Right renal cortex interstitium (tissue), 3 donors: ENCODE data around the gene TRIM8. TPM values are rescaled to one million over a fixed set of nuclear protein-coding genes. Genes with fewer than 3 reads are reported as not detected.
"Not testable (repeated sequence)": the region's sequence is repeated elsewhere in the genome, so short reads cannot be mapped to it uniquely, and the experiment has no call there.

Source experiments
- DNase-seq, 3 donors: peaks; one replicate each; pipeline ENCODE4 v3.0.0-alpha.2; 2013; ENCODE audit warnings: low read depth in 3 of 3, low spot score in 2 of 3
- polyA plus RNA-seq, 3 donors: library from polyadenylated mRNA; unstranded; fragments of 120-200 nt; gene quantifications; one replicate each; pipeline ENCODE4 v1.2.1, GENCODE V29; 2013; ENCODE audit not compliant: insufficient read length in 3 of 3

Gene TRIM8
- polyA plus RNA-seq, 3 donors, result 121 to 127 (median 121) TPM

DNA sequence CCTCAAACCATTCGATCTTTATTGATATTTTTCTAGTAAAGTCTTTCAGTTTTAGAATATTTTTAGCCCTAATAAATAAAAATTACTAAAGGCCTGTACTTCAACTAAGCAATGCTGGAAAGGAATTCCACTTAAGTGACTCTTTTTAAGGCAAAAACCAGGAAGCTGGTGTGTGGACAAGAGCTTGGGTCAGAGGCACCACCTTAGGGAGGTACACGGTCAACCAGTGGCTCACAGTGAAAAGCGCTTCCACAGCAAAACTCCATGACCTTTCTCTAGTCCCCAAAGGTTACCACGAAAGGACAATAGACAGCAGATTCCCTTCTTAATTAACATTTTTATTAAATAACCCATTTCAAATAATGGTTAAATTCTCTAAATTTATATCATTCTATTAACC, 38.7 kb downstream of the TRIM8 start:
- DNase-seq, result no peak

DNA sequence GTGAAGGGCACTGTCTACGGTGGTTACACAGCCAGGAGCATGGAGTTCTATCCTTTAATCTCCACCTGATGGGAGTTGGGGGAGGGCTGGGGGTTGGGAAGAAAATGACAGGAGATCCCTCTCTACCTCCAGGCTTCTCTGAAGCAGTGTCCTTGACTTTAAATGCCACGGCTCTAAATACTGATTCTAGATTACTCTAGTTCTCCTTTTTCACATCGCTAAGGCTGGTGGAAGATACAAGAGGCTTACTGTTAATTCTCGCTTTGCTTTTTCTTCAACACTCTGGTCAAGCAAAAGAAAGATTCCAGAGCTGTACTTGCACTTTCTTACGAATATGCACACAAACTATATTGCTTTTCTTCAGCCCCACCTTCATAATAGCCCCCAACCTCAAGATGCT, 39.5 kb downstream of the TRIM8 start:
- no peak for DNase-seq

DNA sequence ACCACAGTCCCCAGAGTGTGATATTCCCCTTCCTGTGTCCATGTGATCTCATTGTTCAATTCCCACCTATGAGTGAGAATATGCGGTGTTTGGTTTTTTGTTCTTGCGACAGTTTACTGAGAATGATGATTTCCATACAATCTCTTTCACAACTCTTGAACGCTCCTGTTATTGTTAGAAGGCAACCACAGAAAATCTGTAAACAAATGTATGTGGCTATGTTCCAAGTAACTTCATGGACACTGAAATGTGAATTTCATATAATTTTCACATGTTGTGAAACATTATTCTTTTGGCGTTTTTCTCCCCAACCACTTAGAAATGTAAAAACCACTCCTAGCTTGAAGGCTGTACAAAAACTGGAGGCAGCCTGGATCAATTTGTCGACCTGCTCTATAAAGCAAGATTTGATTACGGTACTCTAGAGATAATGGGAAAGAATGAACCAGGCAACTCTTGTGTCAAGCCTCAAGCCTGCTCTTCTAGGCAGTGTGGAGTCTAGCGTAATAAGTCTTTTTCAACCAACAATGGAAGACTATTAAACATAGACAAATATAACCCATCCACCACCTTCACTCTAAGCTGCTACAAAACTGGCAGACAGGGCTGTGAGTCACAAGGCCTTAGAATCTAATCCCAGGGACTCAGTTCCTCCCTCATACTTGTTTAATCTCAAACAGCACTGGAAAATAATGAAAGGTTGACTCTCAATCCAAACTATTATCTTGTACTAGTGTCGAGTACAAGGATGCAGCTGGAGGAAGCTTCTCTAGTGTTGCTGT, 47.2 kb downstream of the TRIM8 start:
- DNase-seq, result no peak

DNA sequence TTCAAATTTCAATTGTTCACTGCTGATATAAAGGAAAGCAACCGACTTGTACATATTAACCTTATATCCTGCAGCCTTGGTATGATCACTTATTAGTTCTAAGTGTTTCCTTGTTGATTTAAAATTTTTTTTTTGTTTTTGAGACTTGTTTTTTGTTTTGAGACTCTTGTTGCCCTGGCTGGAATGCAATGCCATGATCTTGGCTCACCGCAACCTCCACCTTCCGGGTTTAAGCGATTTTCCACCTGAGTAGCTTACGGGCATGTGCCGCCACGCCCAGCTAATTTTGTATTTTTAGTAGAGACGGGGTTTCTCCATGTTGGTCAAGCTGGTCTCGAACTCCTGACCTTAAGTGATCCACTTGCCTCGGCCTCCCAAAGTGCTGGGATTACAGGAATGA, 51.1 kb downstream of the TRIM8 start:
- DNase-seq, result not testable (repeated sequence)

DNA sequence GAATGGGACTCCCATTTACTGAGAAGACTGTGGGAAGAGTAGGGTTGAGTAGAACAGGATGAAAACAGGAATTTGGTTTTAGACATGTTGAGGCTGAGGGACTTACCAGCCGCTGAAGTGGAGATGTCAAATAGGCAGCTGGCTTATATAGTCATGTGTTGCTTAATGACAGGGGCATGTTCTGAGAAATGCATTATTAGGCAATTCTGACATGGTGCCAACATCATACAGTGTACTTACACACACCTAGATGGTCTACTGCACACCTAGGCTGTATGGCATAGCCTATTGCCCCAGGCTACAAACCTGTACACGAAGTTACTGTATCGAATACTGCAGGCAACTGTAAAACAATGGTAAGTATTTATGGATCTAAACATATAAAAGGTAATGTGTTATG, 52.5 kb downstream of the TRIM8 start:
- no peak for DNase-seq

DNA sequence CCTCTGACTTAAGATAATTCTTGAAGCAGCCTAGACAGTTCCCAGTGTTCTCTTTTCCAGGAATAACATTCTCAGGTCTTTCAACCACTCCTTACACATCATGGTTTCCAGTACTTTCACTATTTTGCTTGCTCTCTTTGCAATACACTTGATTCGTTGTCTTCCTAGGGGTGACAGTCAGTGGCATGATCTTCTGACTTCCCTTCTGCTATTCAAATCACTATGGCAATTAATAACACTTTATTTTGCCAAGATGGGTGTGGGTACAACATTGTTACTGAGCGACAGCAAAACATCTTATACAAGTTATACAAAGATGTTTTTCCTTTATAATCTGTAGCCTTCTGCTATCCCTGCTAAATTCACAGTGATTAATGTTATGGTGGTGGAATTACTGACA, 54.6 kb downstream of the TRIM8 start:
- no peak for DNase-seq

DNA sequence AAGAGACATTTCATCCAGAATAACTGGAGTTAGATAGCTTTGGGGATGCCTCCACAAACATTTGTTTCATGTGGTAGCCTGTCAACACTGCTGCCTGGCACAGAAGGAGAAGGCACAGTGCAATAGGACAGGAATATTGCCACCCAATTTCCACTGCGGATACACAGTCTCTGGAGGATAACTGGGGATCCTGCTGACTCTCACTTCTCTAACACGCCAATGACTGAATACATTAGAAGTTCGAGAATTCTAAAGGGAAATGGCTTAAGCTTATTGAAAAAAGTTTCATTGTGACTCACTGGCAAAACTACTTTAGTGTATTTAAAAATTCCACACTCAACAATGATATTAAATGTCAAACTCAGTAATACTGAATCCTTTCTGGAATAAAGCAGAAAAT, 57.0 kb downstream of the TRIM8 start:
- DNase-seq, result no peak

DNA sequence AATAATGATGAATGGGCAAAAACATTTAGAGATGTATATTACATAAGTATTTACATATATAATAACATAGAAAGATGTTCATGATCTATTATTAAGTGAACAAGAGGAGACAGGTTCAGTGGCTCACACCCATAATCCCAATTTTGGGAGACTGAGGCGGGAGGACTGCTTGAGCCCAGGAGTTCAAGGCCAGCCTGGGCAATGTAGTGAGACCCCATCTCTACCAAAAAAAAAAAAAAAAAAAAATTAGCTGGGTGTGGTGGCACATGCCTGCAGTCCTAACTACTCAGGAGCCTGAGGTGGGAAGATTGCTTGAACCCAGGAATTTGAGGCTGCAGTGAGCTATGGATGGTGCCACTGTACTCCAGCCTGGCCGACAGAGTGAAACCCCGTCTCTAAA, 57.5 kb downstream of the TRIM8 start:
- no peak for DNase-seq

DNA sequence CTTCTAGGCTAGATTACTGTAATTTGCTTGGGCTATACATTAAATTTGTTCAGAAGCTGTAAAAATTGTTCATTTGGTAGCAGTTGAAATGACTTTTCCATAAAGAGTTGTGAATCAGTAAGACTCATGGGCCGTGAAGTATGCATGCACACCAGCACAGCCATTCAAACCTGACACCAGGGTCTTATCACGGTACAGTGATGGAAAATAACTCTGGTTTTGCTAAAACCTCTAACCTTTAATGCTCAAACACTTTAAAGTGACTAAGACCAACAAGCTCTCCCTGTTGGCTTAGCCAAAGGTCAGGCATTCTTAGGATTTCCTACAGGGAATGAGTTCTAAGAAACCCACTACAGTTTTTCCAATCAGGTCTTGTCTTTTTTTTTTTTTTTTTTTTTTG, 58.5 kb downstream of the TRIM8 start:
- DNase-seq, result no peak

DNA sequence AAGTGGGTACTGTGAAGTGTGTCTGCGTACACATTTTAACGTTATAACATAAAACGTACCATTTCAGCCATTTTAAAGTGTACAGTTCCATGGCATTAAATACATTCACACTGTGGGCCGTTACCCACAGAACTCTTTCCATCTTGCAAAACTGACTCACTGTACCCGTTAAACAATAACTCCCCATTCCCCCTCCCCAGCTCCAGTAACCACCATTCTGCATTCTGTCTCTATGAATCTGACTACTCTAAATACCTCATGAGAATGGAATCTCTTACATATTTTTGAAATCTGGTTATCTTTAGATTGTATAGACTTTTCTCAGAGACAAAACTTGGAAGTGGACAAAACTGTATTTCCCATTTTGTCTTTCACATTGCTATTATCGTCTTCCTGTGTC, 60.6 kb downstream of the TRIM8 start:
- DNase-seq, result no peak

DNA sequence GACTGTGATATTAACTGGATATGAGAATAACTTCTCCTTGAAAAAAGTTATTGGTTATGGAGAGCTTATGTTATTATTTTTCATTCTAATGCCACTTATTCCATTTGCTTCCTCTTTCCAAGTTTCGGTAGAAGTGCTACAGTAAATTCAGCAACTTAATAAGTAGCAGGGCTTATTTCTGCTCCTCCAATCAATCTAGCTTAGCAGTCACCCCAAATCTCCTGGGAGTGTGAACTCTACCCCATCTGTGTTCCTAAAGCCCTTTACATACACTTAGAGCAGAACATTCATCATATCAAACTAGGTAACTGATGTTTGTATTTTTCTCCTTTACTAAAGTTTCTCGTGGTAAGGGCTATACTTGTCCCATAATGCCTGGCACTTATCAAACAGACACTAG, 61.3 kb downstream of the TRIM8 start:
- no peak for DNase-seq

Other genes with a start within 250 kb of the TRIM8 start
- gene NFKB2, start 248.8 kb upstream of the TRIM8 start, polyA plus RNA-seq, result 10 to 100 TPM; 15.7 to 17.4 (median 16.8) TPM
- gene PSD, start 225.7 kb upstream of the TRIM8 start, polyA plus RNA-seq, result 1 to 10 TPM; 6.9 to 9.1 (median 7.8) TPM
- gene FBXL15, start 223.6 kb upstream of the TRIM8 start, polyA plus RNA-seq, result 1 to 10 TPM; 5.9 to 8.0 (median 5.9) TPM
- gene CUEDC2, start 211.9 kb upstream of the TRIM8 start, polyA plus RNA-seq, result 10 to 100 TPM; 72.0 to 78.2 (median 72.9) TPM
- gene C10orf95, start 192.9 kb upstream of the TRIM8 start, polyA plus RNA-seq, result under 1 TPM; 0.57 to 0.62 (median 0.58) TPM
- gene ACTR1A, start 141.8 kb upstream of the TRIM8 start, polyA plus RNA-seq, result 10 to 100 TPM; 87.7 to 90.1 (median 89.2) TPM
- gene SUFU, start 140.5 kb upstream of the TRIM8 start, polyA plus RNA-seq, result 10 to 100 TPM; 24.1 to 30.0 (median 27.6) TPM
- 10 to 100 TPM; 31.9 to 35.1 (median 34.3) TPM for gene ARL3, start 69.9 kb downstream of the TRIM8 start, polyA plus RNA-seq
- gene SFXN2, start 70.2 kb downstream of the TRIM8 start, polyA plus RNA-seq, result 10 to 100 TPM; 44.0 to 48.3 (median 47.1) TPM
- gene WBP1L, start 99.5 kb downstream of the TRIM8 start, polyA plus RNA-seq, result 10 to 100 TPM; 44.3 to 45.4 (median 45.4) TPM
- 1 to 10 TPM in 1 of 3 donors, under 1 TPM in 2; 0.78 to 2.6 (median 0.89) TPM for gene CYP17A1, start 192.9 kb downstream of the TRIM8 start, polyA plus RNA-seq
- gene BORCS7, start 209.8 kb downstream of the TRIM8 start, polyA plus RNA-seq, result 10 to 100 TPM; 63.0 to 64.9 (median 64.3) TPM
- 10 to 100 TPM; 19.2 to 22.8 (median 19.5) TPM for gene AS3MT, start 225.0 kb downstream of the TRIM8 start, polyA plus RNA-seq